ENCODE measurements around the gene TBXA2R. TPM values are rescaled to one million over a fixed set of nuclear protein-coding genes. Genes with fewer than 3 reads are reported as not detected.

The TBXA2R gene
- total and polyA plus RNA-seq, 2 of the 8 experiments (the other 6 are each of a cell fraction or from before 2014, with no cell fraction given), result 0.39 to 0.50 TPM

GRCh38 chr19:3589949-3590348, 16.7 kb downstream of the TBXA2R start:
- H2BK12ac ChIP-seq (ENCODE audit: low read depth, low read length), result no peak overlapping the region
- ChIA-PET POLR2A (ENCODE audit: partially characterized antibody) (interaction anchor here (1.1 kb wide), 1 partner anchor 11 kb away, joined by 3 read pairs; no protein-coding TSS in a partner anchor), CTCF (ENCODE audit: partially characterized antibody) (interaction anchor here (0.5 to 3.9 kb wide), 9 partner anchors 9 to 232 kb away, joined by 3 to 29 read pairs (median 3); partner anchors contain the start of gene TJP3)
- no peaks in the 10 kb centered on the region for H3K36me3 ChIP-seq (ENCODE audit: control insufficient read depth in 2 of 4, insufficient read depth in 4 of 4, low read length in 3 of 4)
- H2AFZ ChIP-seq (ENCODE audit: low read length), result no peak overlapping the region
- H3K27ac ChIP-seq (ENCODE audit: low read depth, low read length), result no peak overlapping the region
- H2BK120ac ChIP-seq (replicated peaks; ENCODE audit: low read depth, low read length), result no peak overlapping the region
- no peak overlapping the region for H2BK5ac ChIP-seq (ENCODE audit: low read depth, low read length)
- H2BK15ac ChIP-seq (ENCODE audit: low read length), result no peak overlapping the region
- DNase-seq (ENCODE audit: low read depth in 1 of 2, low spot score in 2 of 2), result no peak
- no peak overlapping the region for H3K4ac ChIP-seq (replicated peaks; ENCODE audit: insufficient read length, low read depth, low read length)
- H3K9ac ChIP-seq (replicated peaks in 1 of 4; ENCODE audit: extremely low read depth in 1 of 4, low read depth in 3 of 4, low read length in 3 of 4), result no peak overlapping the region
- H3K18ac ChIP-seq (ENCODE audit: extremely low read depth, low read length), result no peak overlapping the region
- no peak overlapping the region for H3K23ac ChIP-seq (ENCODE audit: insufficient read length)
- no peak overlapping the region for H3K4me2 ChIP-seq (ENCODE audit: insufficient read depth in 1 of 2, low read depth in 2 of 2, low read length in 2 of 2)
- H3K4me1 ChIP-seq (replicated peaks in 1 of 4; ENCODE audit: control insufficient read depth in 3 of 4, insufficient read depth in 4 of 4, low read length in 3 of 4), result peaks cover 0 to 4% (median 0%) of the 10 kb centered on the region in 4 experiments; a peak in 3 of 7 replicates
- H3K14ac ChIP-seq (ENCODE audit: insufficient read length), result no peak overlapping the region
- peaks cover 10 to 21% (median 15%) of the 10 kb centered on the region in 4 experiments; a peak in 6 of 7 replicates for H3K27me3 ChIP-seq (replicated peaks in 1 of 4; ENCODE audit: control insufficient read depth in 3 of 4, extremely low read depth in 1 of 4, insufficient read depth in 3 of 4, low read length in 3 of 4)
- no peak overlapping the region for H2AK5ac ChIP-seq (ENCODE audit: low read depth, low read length)
- peaks cover 4 to 9% of the 10 kb centered on the region in 2 experiments; a peak in 3 of 4 replicates for H3K9me3 ChIP-seq (ENCODE audit: insufficient read depth in 2 of 2, low read depth in 1 of 2, low read length in 1 of 2)
- H3K4me3 ChIP-seq (ENCODE audit: extremely low read depth in 1 of 4, insufficient read depth in 2 of 4, low read depth in 3 of 4, low read length in 4 of 4), result no peak overlapping the region
- H4K8ac ChIP-seq (ENCODE audit: extremely low read depth, insufficient read depth, low read length), result no peak overlapping the region
- no peak overlapping the region for H4K91ac ChIP-seq (replicated peaks; ENCODE audit: insufficient read length, low read length)
- 80% methylated on average over 14 of the region's 22 CpGs; no CpG with 5 or more reads in 1 of the 2 experiments for WGBS, 2 experiments (ENCODE audit: extremely low coverage in 1 of 2, insufficient coverage in 1 of 2, insufficient read length in 1 of 2, insufficient replicate concordance in 2 of 2, low coverage in 1 of 2, low lambda C conversion rate in 2 of 2, missing lambda C conversion rate in 1 of 2)
- H2BK20ac ChIP-seq (ENCODE audit: low read length), result no peak overlapping the region
- no peak overlapping the region for H3K56ac ChIP-seq (replicated peaks; ENCODE audit: insufficient read length, low read depth, low read length)
- H4K20me1 ChIP-seq (replicated peaks in 1 of 2; ENCODE audit: control insufficient read depth in 1 of 2, insufficient read depth in 2 of 2, low read length in 2 of 2), result peaks cover 0 to 2% of the 10 kb centered on the region in 2 experiments
- H3K23me2 ChIP-seq (ENCODE audit: low read depth, low read length), result peaks cover 5% of the 10 kb centered on the region; the same call in 1 of the 2 replicates
- H3K79me2 ChIP-seq (ENCODE audit: control insufficient read depth in 1 of 2, insufficient read depth in 2 of 2, low read length in 2 of 2), result no peaks in the 10 kb centered on the region
- FAIRE-seq, result no peak
- H4K5ac ChIP-seq (ENCODE audit: insufficient read length, low read depth, low read length), result no peak overlapping the region
- no peaks in the 10 kb centered on the region; the same call in 1 of the 2 replicates for H3K79me1 ChIP-seq (ENCODE audit: low read depth, low read length)
- TF ChIP-seq NANOG (IDR thresholded peaks at IDR 0.05; ENCODE audit: insufficient read depth, low read depth, low read length, poor library complexity, severe bottlenecking) (no peak), SP4 (IDR thresholded peaks at IDR 0.05; ENCODE audit: low read length) (no peak), ZNF274 (IDR thresholded peaks at IDR 0.05; ENCODE audit: borderline replicate concordance, extremely low read depth, low read length) (no peak), SP1 (IDR thresholded peaks at IDR 0.05; ENCODE audit: low read depth, low read length) (no peak), CBX8 (IDR thresholded peaks at IDR 0.05; ENCODE audit: borderline replicate concordance, low read depth, low read length) (no peak), PHF8 (conservative IDR thresholded peaks at IDR 0.05; ENCODE audit: low read depth, low read length) (no peak), CREB1 (IDR thresholded peaks at IDR 0.05) (no peak), RXRA (IDR thresholded peaks at IDR 0.05; ENCODE audit: insufficient read depth, low read depth, low read length) (no peak), POLR2A (IDR thresholded peaks at IDR 0.05; ENCODE audit: control extremely low read depth in 1 of 2, low read depth in 2 of 2, low read length in 2 of 2) (no peak), CTBP2 (IDR thresholded peaks at IDR 0.05; ENCODE audit: borderline replicate concordance, insufficient read depth, insufficient read length, low read length) (no peak), USF2 (IDR thresholded peaks at IDR 0.05; ENCODE audit: low read length) (no peak), SIN3A (conservative IDR thresholded peaks at IDR 0.05 in 1 of 2, IDR thresholded peaks at IDR 0.05 in 1 of 2; ENCODE audit: low read depth in 1 of 2, low read length in 2 of 2) (no peak), TCF12 (IDR thresholded peaks at IDR 0.05; ENCODE audit: low read depth, low read length) (no peak)
